Measurements from ENCODE around the gene CISD3. TPM values are rescaled to one million over a fixed set of nuclear protein-coding genes. Genes with fewer than 3 reads are reported as not detected.

The CISD3 gene
- total and polyA plus RNA-seq, 2 experiments from 2014 or later: 0.94 to 8.9 TPM

GRCh38 chr17:38685491-38685890 is 44.6 kb upstream of the CISD3 start (continued):
- TF ChIP-seq NANOG (IDR thresholded peaks at IDR 0.05; ENCODE audit: borderline replicate concordance): no peak
- no peak for TF ChIP-seq STAT1 (IDR thresholded peaks at IDR 0.05; ENCODE audit: unreplicated experiment)

GRCh38 chr17:38687286-38687685 is 42.9 kb upstream of the CISD3 start:
- Mint-ChIP-seq H3K4me1 (peaks cover 8% of the 10 kb centered on the region; the same call in 2 of the 3 replicates), H3K9me3 (no peaks in the 10 kb centered on the region), H3K27ac (no peak overlapping the region), H3K36me3 (ENCODE audit: low read depth) (no peaks in the 10 kb centered on the region), H3K4me3 (no peak overlapping the region; the same call in 2 of the 3 replicates), H3K27me3 (ENCODE audit: insufficient read depth, low read depth, poor library complexity) (peaks cover 19% of the 10 kb centered on the region)
- H3K27ac ChIP-seq (ENCODE audit: low read depth): no peak overlapping the region
- no peak for ATAC-seq
- H3F3A ChIP-seq (replicated peaks; ENCODE audit: low read depth): no peaks in the 10 kb centered on the region
- no peak overlapping the region for H2AFZ ChIP-seq
- TF ChIP-seq CTCF (conservative IDR thresholded peaks at IDR 0.05; ENCODE audit: low read depth in 2 of 2) (no peak), ZNF331 (CRISPR knock-in tag; IDR thresholded peaks at IDR 0.05; ENCODE audit: low read depth) (no peak), EZH2phosphoT487 (IDR thresholded peaks at IDR 0.05; ENCODE audit: unreplicated experiment) (no peak), EZH2 (IDR thresholded peaks at IDR 0.05; ENCODE audit: low read depth, unreplicated experiment) (no peak), ZNF114 (CRISPR knock-in tag; IDR thresholded peaks at IDR 0.05) (no peak), JUNB (IDR thresholded peaks at IDR 0.05; ENCODE audit: unreplicated experiment) (no peak), REST (IDR thresholded peaks at IDR 0.05; ENCODE audit: unreplicated experiment) (no peak), ETS1 (IDR thresholded peaks at IDR 0.05) (no peak), ZNF462 (CRISPR knock-in tag; IDR thresholded peaks at IDR 0.05) (no peak), POLR2AphosphoS5 (IDR thresholded peaks at IDR 0.05; ENCODE audit: low read depth) (no peak), CREB1 (CRISPR knock-in tag; IDR thresholded peaks at IDR 0.05; ENCODE audit: low read depth) (no peak), STAT1 (IDR thresholded peaks at IDR 0.05; ENCODE audit: unreplicated experiment) (no peak)
- H3K4me2 ChIP-seq: no peak overlapping the region
- H4K20me1 ChIP-seq (replicated peaks; ENCODE audit: insufficient read depth): no peaks in the 10 kb centered on the region; the same call in 1 of the 2 replicates
- H3K4me3 ChIP-seq: no peak overlapping the region
- no peaks in the 10 kb centered on the region for H3K9me2 ChIP-seq (ENCODE audit: insufficient read depth)
- no peaks in the 10 kb centered on the region for H3K4me1 ChIP-seq (ENCODE audit: insufficient read depth)
- no peak for DNase-seq (ENCODE audit: low spot score)
- no peaks in the 10 kb centered on the region; the same call in 1 of the 2 replicates for H3K27me3 ChIP-seq (ENCODE audit: insufficient read depth)
- no peaks in the 10 kb centered on the region for H3K79me2 ChIP-seq (replicated peaks; ENCODE audit: insufficient read depth)
- H3K36me3 ChIP-seq (ENCODE audit: insufficient read depth): no peaks in the 10 kb centered on the region
